ENCODE results near the gene ZMPSTE24.

Gene ZMPSTE24

DNA sequence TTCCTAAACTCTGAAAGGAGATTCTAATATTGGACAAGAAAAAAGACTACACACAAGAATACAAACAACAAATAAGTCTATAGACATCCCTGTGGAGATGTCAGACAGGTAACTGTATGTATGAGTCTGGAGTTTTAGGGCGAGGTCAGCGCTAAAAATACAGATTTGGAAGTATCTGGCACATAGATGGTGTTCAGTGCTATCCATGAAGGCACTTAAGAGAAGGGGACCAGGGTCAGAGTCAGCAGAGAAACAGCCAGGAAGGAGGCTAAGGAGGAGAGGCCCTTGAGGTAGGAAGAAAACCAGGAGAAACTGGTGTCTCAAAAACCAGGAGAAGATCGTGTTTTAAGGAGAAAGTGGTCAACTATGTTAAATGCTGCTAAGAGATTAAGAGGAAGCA is 18.1 kb downstream of the ZMPSTE24 start:
- TF ChIP-seq TAF1 (IDR thresholded peaks at IDR 0.05; ENCODE audit: borderline replicate concordance, insufficient read depth, low read length) (no peak), SIN3A (IDR thresholded peaks at IDR 0.05; ENCODE audit: borderline replicate concordance, insufficient read depth, low read length) (no peak), POLR2AphosphoS5 (IDR thresholded peaks at IDR 0.05; ENCODE audit: low read depth, low read length) (no peak), FOXP2 (optimal IDR thresholded peaks at IDR 0.05; ENCODE audit: borderline replicate concordance, extremely low read depth, extremely low read length, insufficient read depth) (no peak)
- TF ChIP-seq, protein P1, sequence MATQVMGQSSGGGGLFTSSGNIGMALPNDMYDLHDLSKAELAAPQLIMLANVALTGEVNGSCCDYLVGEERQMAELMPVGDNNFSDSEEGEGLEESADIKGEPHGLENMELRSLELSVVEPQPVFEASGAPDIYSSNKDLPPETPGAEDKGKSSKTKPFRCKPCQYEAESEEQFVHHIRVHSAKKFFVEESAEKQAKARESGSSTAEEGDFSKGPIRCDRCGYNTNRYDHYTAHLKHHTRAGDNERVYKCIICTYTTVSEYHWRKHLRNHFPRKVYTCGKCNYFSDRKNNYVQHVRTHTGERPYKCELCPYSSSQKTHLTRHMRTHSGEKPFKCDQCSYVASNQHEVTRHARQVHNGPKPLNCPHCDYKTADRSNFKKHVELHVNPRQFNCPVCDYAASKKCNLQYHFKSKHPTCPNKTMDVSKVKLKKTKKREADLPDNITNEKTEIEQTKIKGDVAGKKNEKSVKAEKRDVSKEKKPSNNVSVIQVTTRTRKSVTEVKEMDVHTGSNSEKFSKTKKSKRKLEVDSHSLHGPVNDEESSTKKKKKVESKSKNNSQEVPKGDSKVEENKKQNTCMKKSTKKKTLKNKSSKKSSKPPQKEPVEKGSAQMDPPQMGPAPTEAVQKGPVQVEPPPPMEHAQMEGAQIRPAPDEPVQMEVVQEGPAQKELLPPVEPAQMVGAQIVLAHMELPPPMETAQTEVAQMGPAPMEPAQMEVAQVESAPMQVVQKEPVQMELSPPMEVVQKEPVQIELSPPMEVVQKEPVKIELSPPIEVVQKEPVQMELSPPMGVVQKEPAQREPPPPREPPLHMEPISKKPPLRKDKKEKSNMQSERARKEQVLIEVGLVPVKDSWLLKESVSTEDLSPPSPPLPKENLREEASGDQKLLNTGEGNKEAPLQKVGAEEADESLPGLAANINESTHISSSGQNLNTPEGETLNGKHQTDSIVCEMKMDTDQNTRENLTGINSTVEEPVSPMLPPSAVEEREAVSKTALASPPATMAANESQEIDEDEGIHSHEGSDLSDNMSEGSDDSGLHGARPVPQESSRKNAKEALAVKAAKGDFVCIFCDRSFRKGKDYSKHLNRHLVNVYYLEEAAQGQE (IDR thresholded peaks at IDR 0.05; ENCODE audit: insufficient read depth in 1 of 2, low read depth in 2 of 2, low read length in 2 of 2) = no peak

DNA sequence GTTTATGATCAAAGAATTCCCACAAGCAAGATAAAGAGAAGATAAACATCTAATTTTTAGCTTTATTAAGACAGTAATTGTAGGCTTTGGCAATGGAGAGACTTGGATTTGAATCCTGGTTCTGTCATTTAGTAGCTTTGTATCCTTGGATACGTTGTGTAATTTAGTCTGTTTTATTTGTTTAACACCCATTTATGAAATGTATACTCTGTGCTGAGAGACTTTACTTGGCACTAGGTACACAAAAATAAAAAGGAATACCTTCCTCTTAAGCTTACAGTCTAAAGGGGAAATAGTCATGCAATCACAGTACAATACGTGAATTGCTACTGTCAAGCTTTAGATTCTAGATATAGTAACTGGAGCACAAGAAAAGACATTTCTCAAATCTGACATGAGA is 23.8 kb downstream of the ZMPSTE24 start:
- TF ChIP-seq SIN3A (IDR thresholded peaks at IDR 0.05; ENCODE audit: borderline replicate concordance, insufficient read depth, low read length) (no peak), TAF1 (IDR thresholded peaks at IDR 0.05; ENCODE audit: borderline replicate concordance, insufficient read depth, low read length) (no peak), FOXP2 (optimal IDR thresholded peaks at IDR 0.05; ENCODE audit: borderline replicate concordance, extremely low read depth, extremely low read length, insufficient read depth) (no peak), POLR2AphosphoS5 (IDR thresholded peaks at IDR 0.05; ENCODE audit: low read depth, low read length) (no peak)
- TF ChIP-seq, protein P1 (IDR thresholded peaks at IDR 0.05; ENCODE audit: insufficient read depth in 1 of 2, low read depth in 2 of 2, low read length in 2 of 2) = no peak

DNA sequence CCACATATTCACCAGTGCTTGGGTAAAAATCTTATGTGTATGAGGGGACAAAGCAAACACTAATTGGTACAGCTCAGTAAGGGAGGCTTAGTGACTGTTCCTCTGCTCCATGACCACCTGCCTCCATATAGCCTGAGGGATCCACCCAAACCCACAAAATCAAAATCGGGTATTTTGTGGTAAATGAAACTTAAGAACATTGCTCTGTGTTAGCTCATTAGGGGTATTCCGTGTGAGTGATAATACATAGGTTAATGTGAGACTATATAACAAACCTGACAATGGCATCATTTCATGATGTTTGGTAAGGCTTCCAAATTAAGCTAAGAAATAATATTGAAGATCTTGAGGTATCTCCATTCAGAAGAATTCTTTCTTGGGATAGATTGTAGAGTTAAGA is 33.3 kb downstream of the ZMPSTE24 start:
- TF ChIP-seq, protein P1 (IDR thresholded peaks at IDR 0.05; ENCODE audit: insufficient read depth in 1 of 2, low read depth in 2 of 2, low read length in 2 of 2) = no peak
- TF ChIP-seq TAF1 (IDR thresholded peaks at IDR 0.05; ENCODE audit: borderline replicate concordance, insufficient read depth, low read length) = no peak
- no peak for TF ChIP-seq SIN3A (IDR thresholded peaks at IDR 0.05; ENCODE audit: borderline replicate concordance, insufficient read depth, low read length)
- TF ChIP-seq POLR2AphosphoS5 (IDR thresholded peaks at IDR 0.05; ENCODE audit: low read depth, low read length) = no peak
- no peak for TF ChIP-seq FOXP2 (optimal IDR thresholded peaks at IDR 0.05; ENCODE audit: borderline replicate concordance, extremely low read depth, extremely low read length, insufficient read depth)

DNA sequence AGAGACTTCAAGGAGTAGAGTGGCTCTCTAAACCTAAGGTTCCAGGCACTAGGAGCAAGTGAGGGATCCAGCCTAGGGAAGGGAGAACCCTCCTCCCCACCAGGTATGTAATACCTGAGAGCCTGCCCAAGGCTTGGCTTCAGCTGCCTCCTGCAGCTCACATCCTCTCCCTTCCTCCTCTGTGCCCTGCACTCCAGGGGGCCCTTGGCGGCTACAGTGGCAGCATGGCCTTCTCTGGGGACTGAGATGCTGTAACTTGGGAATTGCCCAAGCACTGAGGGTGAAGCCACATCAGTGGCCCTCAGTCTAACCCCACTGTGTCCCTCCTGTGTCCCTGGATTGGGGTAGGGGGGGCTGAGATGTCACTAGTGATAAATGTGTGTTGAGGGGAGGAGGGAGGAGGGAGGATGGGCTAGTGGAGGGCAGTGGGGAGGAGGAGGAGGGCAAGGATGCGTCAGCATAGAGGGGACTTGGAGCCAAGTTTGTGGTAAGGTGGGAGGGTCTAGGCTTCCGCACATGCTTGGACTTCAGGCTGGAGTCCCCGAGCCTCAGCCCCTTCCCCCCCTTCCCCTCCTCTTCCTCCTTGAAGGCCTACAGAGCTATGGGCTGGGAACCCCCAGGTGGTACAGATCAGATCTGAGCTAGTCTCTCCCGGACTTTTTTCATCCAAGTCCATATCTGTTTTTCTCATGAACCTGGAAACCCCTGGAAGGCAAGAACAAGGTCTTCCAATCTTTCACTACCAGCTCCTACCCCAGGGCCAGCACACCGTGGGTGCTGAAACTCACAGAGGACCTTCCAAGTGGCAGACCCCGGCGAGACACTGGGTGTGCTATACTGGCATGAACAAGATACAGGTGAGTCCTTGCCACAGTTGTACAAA is 41.6 kb downstream of the ZMPSTE24 start:
- TF ChIP-seq FOXP2 (optimal IDR thresholded peaks at IDR 0.05; ENCODE audit: borderline replicate concordance, extremely low read depth, extremely low read length, insufficient read depth) (no peak), SIN3A (IDR thresholded peaks at IDR 0.05; ENCODE audit: borderline replicate concordance, insufficient read depth, low read length) (no peak), POLR2AphosphoS5 (IDR thresholded peaks at IDR 0.05; ENCODE audit: low read depth, low read length) (no peak), TAF1 (IDR thresholded peaks at IDR 0.05; ENCODE audit: borderline replicate concordance, insufficient read depth, low read length) (no peak)
- TF ChIP-seq, protein P1 (IDR thresholded peaks at IDR 0.05; ENCODE audit: insufficient read depth in 1 of 2, low read depth in 2 of 2, low read length in 2 of 2) = no peak
